Activated T-cell treated with anti-CD3 and anti-CD28 coated beads, Interleukin-2, amount 50 U/mL, for 24 hours (primary cell): Measurements from ENCODE around the gene TNFRSF4.
A peak's percentile ranks its signal among the peaks of the same experiment; 100 is the strongest.

Experiments
- DNase-seq: peaks from one replicate; pipeline ENCODE4 v3.0.0-alpha.2; 2020
- H3K27ac Mint-ChIP-seq: 2 replicates; pipeline ENCODE4 v1.8.0; 2020; ENCODE audit warnings: mild to moderate bottlenecking, mixed read lengths
- H3K27me3 Mint-ChIP-seq: 2 replicates; pipeline ENCODE4 v1.8.0; 2020; ENCODE audit warnings: mixed read lengths
- H3K36me3 Mint-ChIP-seq: 2 replicates; pipeline ENCODE4 v1.8.0; 2020; ENCODE audit warnings: low read depth, mixed read lengths
- H3K4me1 Mint-ChIP-seq: 2 replicates; pipeline ENCODE4 v1.8.0; 2020; ENCODE audit warnings: low read depth, mixed read lengths
- H3K4me3 Mint-ChIP-seq: 2 replicates; pipeline ENCODE4 v1.8.0; 2020; ENCODE audit warnings: mild to moderate bottlenecking, moderate library complexity, mixed read lengths
- H3K9me3 Mint-ChIP-seq: 2 replicates; pipeline ENCODE4 v1.8.0; 2020; ENCODE audit warnings: mixed read lengths

TNFRSF4 gene

GRCh38 chr1:1213345-1214265 is at the start of gene TNFRSF4:
Gene TNFRSF4, minus strand, starts transcription at chr1:1214153. Its CDS starts 26 bp downstream, at chr1:1214127.
- peaks cover 60% of the 10 kb centered on the region for H3K4me1 Mint-ChIP-seq
- no peaks in the 10 kb centered on the region for H3K27me3 Mint-ChIP-seq
- H3K36me3 Mint-ChIP-seq: peaks cover 67% of the 10 kb centered on the region
- peak; percentile 73 for DNase-seq
- H3K27ac Mint-ChIP-seq: peak within 1 kb of the TSS; percentile 98
- peak within 1 kb of the TSS; percentile 85 for H3K4me3 Mint-ChIP-seq
- H3K9me3 Mint-ChIP-seq: no peaks in the 10 kb centered on the region

- no peak overlapping the region for H3K4me3 Mint-ChIP-seq
- H3K27me3 Mint-ChIP-seq: no peaks in the 10 kb centered on the region
- H3K36me3 Mint-ChIP-seq: peaks cover 90% of the 10 kb centered on the region
- H3K4me1 Mint-ChIP-seq: peaks cover 27% of the 10 kb centered on the region
- no peak for DNase-seq
- no peak overlapping the region for H3K27ac Mint-ChIP-seq
- no peaks in the 10 kb centered on the region for H3K9me3 Mint-ChIP-seq
Observed at GRCh38 chr1:1262758-1263157, 48.8 kb upstream of the TNFRSF4 start.

- Mint-ChIP-seq H3K4me3 (no peak overlapping the region), H3K4me1 (peaks cover 25% of the 10 kb centered on the region), H3K27me3 (no peaks in the 10 kb centered on the region), H3K9me3 (no peaks in the 10 kb centered on the region), H3K27ac (no peak overlapping the region), H3K36me3 (peaks cover 91% of the 10 kb centered on the region)
- no peak for DNase-seq
Observed at GRCh38 chr1:1262071-1262470, 48.1 kb upstream of the TNFRSF4 start.

- no peaks in the 10 kb centered on the region for H3K27me3 Mint-ChIP-seq
- H3K36me3 Mint-ChIP-seq: peaks cover 94% of the 10 kb centered on the region
- H3K9me3 Mint-ChIP-seq: no peaks in the 10 kb centered on the region
- H3K27ac Mint-ChIP-seq: peak overlapping the region; percentile 77
- no peak overlapping the region for H3K4me3 Mint-ChIP-seq
- H3K4me1 Mint-ChIP-seq: peaks cover 24% of the 10 kb centered on the region
- DNase-seq: no peak
Observed at GRCh38 chr1:1260843-1261560, 47.0 kb upstream of the TNFRSF4 start.

- Mint-ChIP-seq H3K4me1 (peaks cover 21% of the 10 kb centered on the region), H3K9me3 (no peaks in the 10 kb centered on the region), H3K27ac (peak overlapping the region; percentile 77), H3K27me3 (no peaks in the 10 kb centered on the region), H3K36me3 (peaks cover 94% of the 10 kb centered on the region), H3K4me3 (no peak overlapping the region)
- no peak for DNase-seq
Observed at GRCh38 chr1:1259951-1260600, 46.1 kb upstream of the TNFRSF4 start.

GRCh38 chr1:1259540-1259939 is 45.6 kb upstream of the TNFRSF4 start:
- Mint-ChIP-seq H3K4me1 (peaks cover 21% of the 10 kb centered on the region), H3K27ac (no peak overlapping the region), H3K36me3 (peaks cover 94% of the 10 kb centered on the region), H3K27me3 (no peaks in the 10 kb centered on the region), H3K4me3 (no peak overlapping the region), H3K9me3 (no peaks in the 10 kb centered on the region)
- DNase-seq: no peak

GRCh38 chr1:1259119-1259488 is 45.2 kb upstream of the TNFRSF4 start:
- no peaks in the 10 kb centered on the region for H3K9me3 Mint-ChIP-seq
- H3K4me3 Mint-ChIP-seq: no peak overlapping the region
- no peak for DNase-seq
- H3K4me1 Mint-ChIP-seq: peaks cover 21% of the 10 kb centered on the region
- no peak overlapping the region for H3K27ac Mint-ChIP-seq
- peaks cover 91% of the 10 kb centered on the region for H3K36me3 Mint-ChIP-seq
- H3K27me3 Mint-ChIP-seq: no peaks in the 10 kb centered on the region

- no peak for DNase-seq
- Mint-ChIP-seq H3K4me1 (peaks cover 13% of the 10 kb centered on the region), H3K27ac (peak overlapping the region; percentile 3), H3K4me3 (no peak overlapping the region), H3K27me3 (no peaks in the 10 kb centered on the region), H3K9me3 (no peaks in the 10 kb centered on the region), H3K36me3 (peaks cover 89% of the 10 kb centered on the region)
Observed at GRCh38 chr1:1256956-1257871, 43.3 kb upstream of the TNFRSF4 start.

GRCh38 chr1:1255611-1256010 is 41.7 kb upstream of the TNFRSF4 start:
- no peaks in the 10 kb centered on the region for H3K9me3 Mint-ChIP-seq
- H3K4me3 Mint-ChIP-seq: no peak overlapping the region
- H3K27me3 Mint-ChIP-seq: no peaks in the 10 kb centered on the region
- peaks cover 84% of the 10 kb centered on the region for H3K36me3 Mint-ChIP-seq
- no peak for DNase-seq
- no peak overlapping the region for H3K27ac Mint-ChIP-seq
- H3K4me1 Mint-ChIP-seq: peaks cover 11% of the 10 kb centered on the region

GRCh38 chr1:1255078-1255477 is 41.1 kb upstream of the TNFRSF4 start:
- H3K27ac Mint-ChIP-seq: no peak overlapping the region
- no peaks in the 10 kb centered on the region for H3K9me3 Mint-ChIP-seq
- no peaks in the 10 kb centered on the region for H3K27me3 Mint-ChIP-seq
- DNase-seq: no peak
- H3K4me3 Mint-ChIP-seq: no peak overlapping the region
- H3K36me3 Mint-ChIP-seq: peaks cover 80% of the 10 kb centered on the region
- H3K4me1 Mint-ChIP-seq: peaks cover 15% of the 10 kb centered on the region

- Mint-ChIP-seq H3K27ac (no peak overlapping the region), H3K36me3 (peaks cover 76% of the 10 kb centered on the region)
- DNase-seq: no peak
Observed at GRCh38 chr1:1254667-1254998, 40.7 kb upstream of the TNFRSF4 start.

GRCh38 chr1:1253972-1254666 is 40.2 kb upstream of the TNFRSF4 start:
- no peak overlapping the region for H3K4me3 Mint-ChIP-seq
- peaks cover 17% of the 10 kb centered on the region for H3K4me1 Mint-ChIP-seq
- H3K27ac Mint-ChIP-seq: no peak overlapping the region
- no peaks in the 10 kb centered on the region for H3K9me3 Mint-ChIP-seq
- no peak for DNase-seq
- H3K36me3 Mint-ChIP-seq: peaks cover 71% of the 10 kb centered on the region
- H3K27me3 Mint-ChIP-seq: no peaks in the 10 kb centered on the region

More at GRCh38 chr1:1254667-1254998, 40.7 kb upstream of the TNFRSF4 start:
- Mint-ChIP-seq H3K4me1 (peaks cover 19% of the 10 kb centered on the region), H3K27me3 (no peaks in the 10 kb centered on the region), H3K4me3 (no peak overlapping the region), H3K9me3 (no peaks in the 10 kb centered on the region)

- peak overlapping the region; percentile 54 for H3K27ac Mint-ChIP-seq
Observed at GRCh38 chr1:1253314-1253713, 39.4 kb upstream of the TNFRSF4 start.

More at GRCh38 chr1:1253314-1253713, 39.4 kb upstream of the TNFRSF4 start:
- H3K4me1 Mint-ChIP-seq: peaks cover 17% of the 10 kb centered on the region
- no peak overlapping the region for H3K4me3 Mint-ChIP-seq
- H3K27me3 Mint-ChIP-seq: no peaks in the 10 kb centered on the region
- peaks cover 64% of the 10 kb centered on the region for H3K36me3 Mint-ChIP-seq
- no peaks in the 10 kb centered on the region for H3K9me3 Mint-ChIP-seq
- no peak for DNase-seq
